ENCODE data around the gene ANKRD65. TPM values are rescaled to one million over a fixed set of nuclear protein-coding genes. Genes with fewer than 3 reads are reported as not detected.

ANKRD65 gene
- total RNA-seq (2022; extraction: Qiagen RNA extraction), result 0.03 to 0.10 TPM (median 0.07 TPM) in 3 of 5 replicates, not detected in the others

GRCh38 chr1:1421147-1421906, at the start of gene ANKRD65:
TSS of gene ANKRD65 (minus strand) at chr1:1421276. CDS start at chr1:1421005, 271 bp downstream.

GRCh38 chr1:1449099-1449739, 28.1 kb upstream of the ANKRD65 start, which contains the start of gene ATAD3C:
TSS of gene ATAD3C (plus strand) at chr1:1449689. CDS start at chr1:1450684, 995 bp downstream.

GRCh38 chr1:1435106-1435903, 14.2 kb upstream of the ANKRD65 start, which contains the start of gene VWA1:
TSS of gene VWA1 (plus strand) at chr1:1435690. CDS start at chr1:1435749, 59 bp downstream.

GRCh38 chr1:1406821-1407635, 14.0 kb downstream of the ANKRD65 start, which contains the start of gene MRPL20:
TSS of gene MRPL20 (minus strand) at chr1:1407293. CDS start at chr1:1407217, 76 bp downstream.

GRCh38 chr1:1399187-1399871, 21.7 kb downstream of the ANKRD65 start, which contains the start of gene CCNL2:
TSS of gene CCNL2 (minus strand) at chr1:1399335. CDS start at chr1:1399306, 29 bp downstream.

GRCh38 chr1:1374929-1375662, 46.0 kb downstream of the ANKRD65 start, which contains the start of gene AURKAIP1:
TSS of gene AURKAIP1 (minus strand) at chr1:1375207. CDS start at chr1:1374756, 451 bp downstream.

Other genes with a start within 250 kb of the ANKRD65 start
- gene TTLL10, start 247.4 kb downstream of the ANKRD65 start, total RNA-seq (2022; extraction: Qiagen RNA extraction), result not detected in 5 replicates
- 0.09 to 0.20 TPM (median 0.13 TPM) in 4 of 5 replicates, not detected in the other for gene TNFRSF18, start 214.7 kb downstream of the ANKRD65 start, total RNA-seq (2022; extraction: Qiagen RNA extraction)
- 0.13 to 0.34 TPM (median 0.20 TPM) in 4 of 5 replicates, not detected in the other for gene TNFRSF4, start 207.1 kb downstream of the ANKRD65 start, total RNA-seq (2022; extraction: Qiagen RNA extraction)
- gene SDF4, start 189.3 kb downstream of the ANKRD65 start, total RNA-seq (2022; extraction: Qiagen RNA extraction), result 109 to 135 TPM (median 131 TPM) in 5 replicates
- gene B3GALT6, start 189.0 kb downstream of the ANKRD65 start, total RNA-seq (2022; extraction: Qiagen RNA extraction), result 11.0 to 19.8 TPM (median 18.8 TPM) in 5 replicates
- 0.71 to 1.9 TPM (median 1.4 TPM) in 5 replicates for gene C1QTNF12, start 174.6 kb downstream of the ANKRD65 start, total RNA-seq (2022; extraction: Qiagen RNA extraction)
- 36.2 to 50.4 TPM (median 45.1 TPM) in 5 replicates for gene UBE2J2, start 147.4 kb downstream of the ANKRD65 start, total RNA-seq (2022; extraction: Qiagen RNA extraction)
- gene SCNN1D, start 140.8 kb downstream of the ANKRD65 start, total RNA-seq (2022; extraction: Qiagen RNA extraction), result 0.52 to 1.3 TPM (median 1.1 TPM) in 5 replicates
- 8.2 to 16.9 TPM (median 14.4 TPM) in 5 replicates for gene ACAP3, start 113.3 kb downstream of the ANKRD65 start, total RNA-seq (2022; extraction: Qiagen RNA extraction)
- gene PUSL1, start 112.7 kb downstream of the ANKRD65 start, total RNA-seq (2022; extraction: Qiagen RNA extraction), result 15.8 to 25.3 TPM (median 23.7 TPM) in 5 replicates
- gene INTS11, start 96.6 kb downstream of the ANKRD65 start, total RNA-seq (2022; extraction: Qiagen RNA extraction), result 46.5 to 63.1 TPM (median 58.1 TPM) in 5 replicates
- 18.3 to 25.4 TPM (median 24.0 TPM) in 5 replicates for gene CPTP, start 96.5 kb downstream of the ANKRD65 start, total RNA-seq (2022; extraction: Qiagen RNA extraction)
- 0.09 to 0.26 TPM (median 0.23 TPM) in 5 replicates for gene TAS1R3, start 90.0 kb downstream of the ANKRD65 start, total RNA-seq (2022; extraction: Qiagen RNA extraction)
- gene DVL1, start 71.9 kb downstream of the ANKRD65 start, total RNA-seq (2022; extraction: Qiagen RNA extraction), result 41.0 to 73.2 TPM (median 64.0 TPM) in 5 replicates
- 0.11 to 0.36 TPM (median 0.15 TPM) in 4 of 5 replicates, not detected in the other for gene MXRA8, start 62.7 kb downstream of the ANKRD65 start, total RNA-seq (2022; extraction: Qiagen RNA extraction)
- 107 to 197 TPM (median 169 TPM) in 5 replicates for gene AURKAIP1, start 46.1 kb downstream of the ANKRD65 start, total RNA-seq (2022; extraction: Qiagen RNA extraction)
- 38.0 to 55.0 TPM (median 48.1 TPM) in 5 replicates for gene CCNL2, start 21.9 kb downstream of the ANKRD65 start, total RNA-seq (2022; extraction: Qiagen RNA extraction)
- 128 to 145 TPM (median 135 TPM) in 5 replicates for gene MRPL20, start 14.0 kb downstream of the ANKRD65 start, total RNA-seq (2022; extraction: Qiagen RNA extraction)
- gene VWA1, start 14.4 kb upstream of the ANKRD65 start, total RNA-seq (2022; extraction: Qiagen RNA extraction), result 3.7 to 15.9 TPM (median 14.0 TPM) in 5 replicates
- not detected in 5 replicates for gene ATAD3C, start 28.4 kb upstream of the ANKRD65 start, total RNA-seq (2022; extraction: Qiagen RNA extraction)
- gene ATAD3B, start 50.5 kb upstream of the ANKRD65 start, total RNA-seq (2022; extraction: Qiagen RNA extraction), result 1.1 to 3.4 TPM (median 2.9 TPM) in 5 replicates
- 28.5 to 38.5 TPM (median 36.5 TPM) in 5 replicates for gene ATAD3A, start 90.9 kb upstream of the ANKRD65 start, total RNA-seq (2022; extraction: Qiagen RNA extraction)
- 0.36 to 0.75 TPM (median 0.58 TPM) in 4 of 5 replicates, not detected in the other for gene TMEM240, start 119.3 kb upstream of the ANKRD65 start, total RNA-seq (2022; extraction: Qiagen RNA extraction)
- gene SSU72, start 153.6 kb upstream of the ANKRD65 start, total RNA-seq (2022; extraction: Qiagen RNA extraction), result 82.0 to 103 TPM (median 101 TPM) in 5 replicates
- 5.4 to 9.3 TPM (median 8.3 TPM) in 5 replicates for gene FNDC10, start 178.9 kb upstream of the ANKRD65 start, total RNA-seq (2022; extraction: Qiagen RNA extraction)
- 8.0 to 19.5 TPM (median 17.7 TPM) in 5 replicates for gene MIB2, start 194.2 kb upstream of the ANKRD65 start, total RNA-seq (2022; extraction: Qiagen RNA extraction)
- gene MMP23B, start 210.9 kb upstream of the ANKRD65 start, total RNA-seq (2022; extraction: Qiagen RNA extraction), result 0.29 to 0.84 TPM (median 0.60 TPM) in 5 replicates
- 23.5 to 26.0 TPM (median 25.2 TPM) in 5 replicates for gene CDK11B, start 237.7 kb upstream of the ANKRD65 start, total RNA-seq (2022; extraction: Qiagen RNA extraction)

Data from A549 treated with AZD2906 at 1 μM for 4 hours (cell line).